WTC11 (cell line): ENCODE data around the gene C1orf56.

ENCODE experiments used
- TCF7 ChIP-seq: sonication (generic); formaldehyde crosslinking; IDR thresholded peaks from 2 replicates; pipeline ENCODE4 v1.8.0; 2022; ENCODE audit warnings: mild to moderate bottlenecking, low read depth, missing genetic modification reagents, moderate library complexity
- TF ChIP-seq, protein P1 (sequence below): fragments of 200-600 bp; IDR thresholded peaks from 2 replicates; pipeline ENCODE4 v1.8.0; 2022; ENCODE audit warnings: antibody characterized with exemption
- TF ChIP-seq, protein P2 (sequence below): sonication (generic); formaldehyde crosslinking; IDR thresholded peaks from 2 replicates; pipeline ENCODE4 v1.8.1; 2023; ENCODE audit warnings: mild to moderate bottlenecking, missing genetic modification reagents, moderate library complexity
- TF ChIP-seq, protein P3 (sequence below): sonication (generic); formaldehyde crosslinking; IDR thresholded peaks from 2 replicates; pipeline ENCODE4 v1.8.0; 2022; ENCODE audit warnings: mild to moderate bottlenecking, missing genetic modification reagents
- TF ChIP-seq, protein P4 (sequence below): sonication (generic); formaldehyde crosslinking; conservative IDR thresholded peaks from 2 replicates; pipeline ENCODE4 v1.8.1; 2022; ENCODE audit warnings: mild to moderate bottlenecking, missing genetic modification reagents

DNA sequence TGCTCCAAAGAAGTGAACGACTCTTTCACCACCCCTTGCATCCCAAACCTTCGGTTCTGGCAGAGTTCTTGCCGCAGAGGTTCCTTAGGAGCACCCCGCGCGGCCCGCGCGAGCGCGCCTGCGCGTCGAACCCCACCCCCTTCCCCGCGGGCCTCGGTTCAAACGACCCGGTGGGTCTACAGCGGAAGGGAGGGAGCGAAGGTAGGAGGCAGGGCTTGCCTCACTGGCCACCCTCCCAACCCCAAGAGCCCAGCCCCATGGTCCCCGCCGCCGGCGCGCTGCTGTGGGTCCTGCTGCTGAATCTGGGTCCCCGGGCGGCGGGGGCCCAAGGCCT is at the start of gene C1orf56:
- TF ChIP-seq, protein P1, sequence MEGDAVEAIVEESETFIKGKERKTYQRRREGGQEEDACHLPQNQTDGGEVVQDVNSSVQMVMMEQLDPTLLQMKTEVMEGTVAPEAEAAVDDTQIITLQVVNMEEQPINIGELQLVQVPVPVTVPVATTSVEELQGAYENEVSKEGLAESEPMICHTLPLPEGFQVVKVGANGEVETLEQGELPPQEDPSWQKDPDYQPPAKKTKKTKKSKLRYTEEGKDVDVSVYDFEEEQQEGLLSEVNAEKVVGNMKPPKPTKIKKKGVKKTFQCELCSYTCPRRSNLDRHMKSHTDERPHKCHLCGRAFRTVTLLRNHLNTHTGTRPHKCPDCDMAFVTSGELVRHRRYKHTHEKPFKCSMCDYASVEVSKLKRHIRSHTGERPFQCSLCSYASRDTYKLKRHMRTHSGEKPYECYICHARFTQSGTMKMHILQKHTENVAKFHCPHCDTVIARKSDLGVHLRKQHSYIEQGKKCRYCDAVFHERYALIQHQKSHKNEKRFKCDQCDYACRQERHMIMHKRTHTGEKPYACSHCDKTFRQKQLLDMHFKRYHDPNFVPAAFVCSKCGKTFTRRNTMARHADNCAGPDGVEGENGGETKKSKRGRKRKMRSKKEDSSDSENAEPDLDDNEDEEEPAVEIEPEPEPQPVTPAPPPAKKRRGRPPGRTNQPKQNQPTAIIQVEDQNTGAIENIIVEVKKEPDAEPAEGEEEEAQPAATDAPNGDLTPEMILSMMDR, result no peak
- TF ChIP-seq, protein P2, sequence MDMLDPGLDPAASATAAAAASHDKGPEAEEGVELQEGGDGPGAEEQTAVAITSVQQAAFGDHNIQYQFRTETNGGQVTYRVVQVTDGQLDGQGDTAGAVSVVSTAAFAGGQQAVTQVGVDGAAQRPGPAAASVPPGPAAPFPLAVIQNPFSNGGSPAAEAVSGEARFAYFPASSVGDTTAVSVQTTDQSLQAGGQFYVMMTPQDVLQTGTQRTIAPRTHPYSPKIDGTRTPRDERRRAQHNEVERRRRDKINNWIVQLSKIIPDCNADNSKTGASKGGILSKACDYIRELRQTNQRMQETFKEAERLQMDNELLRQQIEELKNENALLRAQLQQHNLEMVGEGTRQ (CRISPR knock-in tag), result no peak
- no peak for TF ChIP-seq TCF7 (CRISPR knock-in tag)
- TF ChIP-seq, protein P3, sequence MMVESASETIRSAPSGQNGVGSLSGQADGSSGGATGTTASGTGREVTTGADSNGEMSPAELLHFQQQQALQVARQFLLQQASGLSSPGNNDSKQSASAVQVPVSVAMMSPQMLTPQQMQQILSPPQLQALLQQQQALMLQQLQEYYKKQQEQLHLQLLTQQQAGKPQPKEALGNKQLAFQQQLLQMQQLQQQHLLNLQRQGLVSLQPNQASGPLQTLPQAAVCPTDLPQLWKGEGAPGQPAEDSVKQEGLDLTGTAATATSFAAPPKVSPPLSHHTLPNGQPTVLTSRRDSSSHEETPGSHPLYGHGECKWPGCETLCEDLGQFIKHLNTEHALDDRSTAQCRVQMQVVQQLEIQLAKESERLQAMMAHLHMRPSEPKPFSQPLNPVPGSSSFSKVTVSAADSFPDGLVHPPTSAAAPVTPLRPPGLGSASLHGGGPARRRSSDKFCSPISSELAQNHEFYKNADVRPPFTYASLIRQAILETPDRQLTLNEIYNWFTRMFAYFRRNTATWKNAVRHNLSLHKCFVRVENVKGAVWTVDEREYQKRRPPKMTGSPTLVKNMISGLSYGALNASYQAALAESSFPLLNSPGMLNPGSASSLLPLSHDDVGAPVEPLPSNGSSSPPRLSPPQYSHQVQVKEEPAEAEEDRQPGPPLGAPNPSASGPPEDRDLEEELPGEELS (CRISPR knock-in tag), result no peak
- TF ChIP-seq, protein P4, sequence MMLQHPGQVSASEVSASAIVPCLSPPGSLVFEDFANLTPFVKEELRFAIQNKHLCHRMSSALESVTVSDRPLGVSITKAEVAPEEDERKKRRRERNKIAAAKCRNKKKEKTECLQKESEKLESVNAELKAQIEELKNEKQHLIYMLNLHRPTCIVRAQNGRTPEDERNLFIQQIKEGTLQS (CRISPR knock-in tag), result no peak
